Neural cell (in vitro differentiated cells): Measurements from ENCODE around the gene LPCAT3. TPM values are rescaled to one million over a fixed set of nuclear protein-coding genes. Genes with fewer than 3 reads are reported as not detected.

Experiments
- H2AFZ ChIP-seq: fragments of 200-600, 300-800 bp; sonication (generic), shearing (Covaris generic); 2 replicates; pipeline ENCODE4 v1.6.0; 2014; ENCODE audit warnings: low read depth, mild to moderate bottlenecking, antibody characterized with exemption, low read length, moderate library complexity
- H3F3A ChIP-seq: fragments of 200-600 bp; shearing (Covaris generic); 2 replicates; pipeline ENCODE4 v1.6.1; 2016; ENCODE audit warnings: mild to moderate bottlenecking, moderate library complexity, mixed read lengths, antibody characterized with exemption, low read length; ENCODE audit not compliant: insufficient read depth, poor library complexity, severe bottlenecking
- H3K27ac ChIP-seq: fragments of 200-600, 300-800 bp; sonication (generic), shearing (Covaris generic); 2 replicates; pipeline ENCODE4 v1.5.1; 2014; ENCODE audit warnings: mild to moderate bottlenecking, low read length, moderate library complexity
- H3K27me3 ChIP-seq: fragments of 300-800, 200-600 bp; sonication (generic), shearing (Covaris generic); 2 replicates; pipeline ENCODE4 v1.6.0; 2014; ENCODE audit warnings: mild to moderate bottlenecking, low read depth, low read length, moderate library complexity; ENCODE audit not compliant: insufficient read depth
- H3K36me3 ChIP-seq: fragments of 300-800, 200-600 bp; sonication (generic), shearing (Covaris generic); 2 replicates; pipeline ENCODE4 v1.5.1; 2014; ENCODE audit warnings: mild to moderate bottlenecking, antibody characterized with exemption, low read length, moderate library complexity; ENCODE audit not compliant: insufficient read depth
- H3K4me2 ChIP-seq: fragments of 300-800, 200-600 bp; sonication (generic), shearing (Covaris generic); 2 replicates; pipeline ENCODE4 v1.6.0; 2014; ENCODE audit warnings: mild to moderate bottlenecking, low read length
- H3K4me3 ChIP-seq: fragments of 300-800, 200-600 bp; sonication (generic), shearing (Covaris generic); 2 replicates; pipeline ENCODE4 v1.5.1; 2014; ENCODE audit warnings: mild to moderate bottlenecking, low read length, moderate library complexity
- H3K79me2 ChIP-seq: fragments of 200-600 bp; shearing (Covaris generic); replicated peaks from 2 replicates; pipeline ENCODE4 v1.6.0; 2014; ENCODE audit warnings: mild to moderate bottlenecking, low read length, moderate library complexity; ENCODE audit not compliant: insufficient read depth
- H3K9ac ChIP-seq: fragments of 300-800, 200-600 bp; sonication (generic), shearing (Covaris generic); 2 replicates; pipeline ENCODE4 v1.6.1; 2016; ENCODE audit warnings: mild to moderate bottlenecking, low read length, mixed read lengths
- H3K9me2 ChIP-seq: fragments of 200-600 bp; shearing (Covaris generic); 2 replicates; pipeline ENCODE4 v1.6.1; 2016; ENCODE audit warnings: mild to moderate bottlenecking, low read length, mixed read lengths; ENCODE audit not compliant: insufficient read depth
- H3K9me3 ChIP-seq: fragments of 200-600, 300-800 bp; sonication (generic), shearing (Covaris generic); 2 replicates; pipeline ENCODE4 v1.6.1; 2016; ENCODE audit warnings: mild to moderate bottlenecking, mixed run types, low read length, moderate library complexity, mixed read lengths
- H4K20me1 ChIP-seq: fragments of 200-600 bp; shearing (Covaris generic); 2 replicates; pipeline ENCODE4 v1.6.1; 2016; ENCODE audit warnings: mild to moderate bottlenecking, mixed run types; ENCODE audit not compliant: insufficient read depth
- CTCF ChIP-seq: fragments of 450-650 bp; IDR thresholded peaks from 2 replicates; pipeline ENCODE4 v1.5.1; 2014; ENCODE audit warnings: antibody characterized with exemption, mild to moderate bottlenecking, moderate library complexity; ENCODE audit not compliant: poor library complexity, severe bottlenecking
- EP300 ChIP-seq: fragments of 450-650 bp; conservative IDR thresholded peaks from 2 replicates; pipeline ENCODE4 v1.6.1; 2014; ENCODE audit warnings: antibody characterized with exemption, mild to moderate bottlenecking, moderate library complexity; ENCODE audit not compliant: poor library complexity, severe bottlenecking
- EZH2 ChIP-seq: fragments of 200-600, 300-800 bp; shearing (Covaris generic), sonication (generic); IDR thresholded peaks from 2 replicates; pipeline ENCODE4 v1.6.1; 2014; ENCODE audit warnings: antibody characterized with exemption, low read length, borderline replicate concordance, mild to moderate bottlenecking; ENCODE audit not compliant: insufficient read depth, poor library complexity, severe bottlenecking
- MXI1 ChIP-seq: fragments of 450-650 bp; conservative IDR thresholded peaks from 2 replicates; pipeline ENCODE4 v1.6.1; 2014; ENCODE audit warnings: antibody characterized with exemption, mild to moderate bottlenecking; ENCODE audit not compliant: poor library complexity, severe bottlenecking
- POLR2AphosphoS5 ChIP-seq: IDR thresholded peaks from 2 replicates; pipeline ENCODE4 v1.6.1; 2012
- RAD21 ChIP-seq: fragments of 450-650 bp; conservative IDR thresholded peaks from 2 replicates; pipeline ENCODE4 v1.6.1; 2014; ENCODE audit warnings: antibody characterized with exemption, mild to moderate bottlenecking, moderate library complexity
- REST ChIP-seq: IDR thresholded peaks from 2 replicates; pipeline ENCODE4 v1.6.1; 2012; ENCODE audit warnings: borderline replicate concordance
- SMC3 ChIP-seq: fragments of 450-650 bp; conservative IDR thresholded peaks from 2 replicates; pipeline ENCODE4 v1.6.1; 2014; ENCODE audit warnings: antibody characterized with exemption, mild to moderate bottlenecking, moderate library complexity; ENCODE audit not compliant: poor library complexity
- TAF1 ChIP-seq: IDR thresholded peaks from 2 replicates; pipeline ENCODE4 v1.6.1; 2012; ENCODE audit warnings: low read depth
- polyA plus RNA-seq: library from polyadenylated mRNA; depleted of rRNA; stranded (reverse); fragments of >200 nt; gene quantifications from 2 replicates; pipeline ENCODE4 v1.2.3, GENCODE V29; 2014

LPCAT3 gene
- polyA plus RNA-seq, 1 donor from 2014 or later, result 14.4 TPM

- no peaks in the 10 kb centered on the region for H3K9me2 ChIP-seq
- H2AFZ ChIP-seq, result no peak overlapping the region
- peaks cover 3% of the 10 kb centered on the region for H3F3A ChIP-seq
- H3K27me3 ChIP-seq, result no peaks in the 10 kb centered on the region
- H3K4me2 ChIP-seq, result no peak overlapping the region
- no peaks in the 10 kb centered on the region for H3K9me3 ChIP-seq
- H3K4me3 ChIP-seq, result no peak overlapping the region
- no peak for TF ChIP-seq REST
- no peak for TF ChIP-seq EZH2
- no peak for TF ChIP-seq POLR2AphosphoS5
- no peak for TF ChIP-seq EP300
- no peak for TF ChIP-seq MXI1
- no peak for TF ChIP-seq RAD21
- no peak for TF ChIP-seq CTCF
- no peak for TF ChIP-seq TAF1
- TF ChIP-seq SMC3, result no peak
- H4K20me1 ChIP-seq, result peaks cover 10% of the 10 kb centered on the region
- peaks cover 8% of the 10 kb centered on the region for H3K36me3 ChIP-seq
- peaks cover 31% of the 10 kb centered on the region for H3K79me2 ChIP-seq
- H3K9ac ChIP-seq, result no peak overlapping the region
- H3K27ac ChIP-seq, result no peak overlapping the region
Measured at GRCh38 chr12:6935371-6936193, 82.7 kb downstream of the LPCAT3 start.

GRCh38 chr12:6934110-6934509, 84.2 kb downstream of the LPCAT3 start:
- Histone ChIP-seq H3F3A (peaks cover 3% of the 10 kb centered on the region), H3K27me3 (no peaks in the 10 kb centered on the region), H4K20me1 (peaks cover 10% of the 10 kb centered on the region), H3K9ac (no peak overlapping the region), H3K36me3 (peaks cover 8% of the 10 kb centered on the region), H3K79me2 (peaks cover 45% of the 10 kb centered on the region), H3K4me3 (no peak overlapping the region), H3K27ac (no peak overlapping the region), H3K9me2 (no peaks in the 10 kb centered on the region), H2AFZ (no peak overlapping the region), H3K4me2 (no peak overlapping the region), H3K9me3 (no peaks in the 10 kb centered on the region)
- no peak for TF ChIP-seq REST
- no peak for TF ChIP-seq TAF1
- TF ChIP-seq MXI1, result no peak
- TF ChIP-seq CTCF, result no peak
- TF ChIP-seq RAD21, result no peak
- TF ChIP-seq SMC3, result no peak
- TF ChIP-seq EZH2, result no peak
- no peak for TF ChIP-seq POLR2AphosphoS5
